HG03457 (cell line): ENCODE measurements around the gene IGSF9.
A peak's percentile ranks its signal among the peaks of the same experiment; 100 is the strongest.
"Not testable (repeated sequence)": the region's sequence is repeated elsewhere in the genome, so short reads cannot be mapped to it uniquely, and the experiment has no call there.

Experiments
- ATAC-seq: cut with Tn5 transposase; IDR thresholded peaks from one replicate; pipeline ENCODE4 v1.9.1; 2021; ENCODE audit warnings: moderate number of reproducible peaks; ENCODE audit not compliant: unreplicated experiment

IGSF9 gene

GRCh38 chr1:159921251-159921650, 24.2 kb downstream of the IGSF9 start:
- ATAC-seq: peak; percentile 20

GRCh38 chr1:159920651-159921050, 24.8 kb downstream of the IGSF9 start:
- no peak for ATAC-seq

GRCh38 chr1:159920202-159920601, 25.2 kb downstream of the IGSF9 start:
- ATAC-seq: no peak

GRCh38 chr1:159919236-159919865, 26.1 kb downstream of the IGSF9 start:
- ATAC-seq: no peak

GRCh38 chr1:159918352-159919200, 26.8 kb downstream of the IGSF9 start:
- no peak for ATAC-seq

GRCh38 chr1:159917533-159918351, 27.7 kb downstream of the IGSF9 start:
- no peak for ATAC-seq

- ATAC-seq: no peak
These were observed 29.0 kb downstream of the IGSF9 start for GRCh38 chr1:159916242-159917051.

GRCh38 chr1:159915571-159916241, 29.7 kb downstream of the IGSF9 start:
- ATAC-seq: no peak

GRCh38 chr1:159914252-159915018, 31.0 kb downstream of the IGSF9 start:
- no peak for ATAC-seq

- ATAC-seq: no peak
These were observed 31.8 kb downstream of the IGSF9 start for GRCh38 chr1:159913451-159914192.

GRCh38 chr1:159911326-159912070, 33.9 kb downstream of the IGSF9 start:
- no peak for ATAC-seq

GRCh38 chr1:159908031-159908940, 37.1 kb downstream of the IGSF9 start:
- ATAC-seq: no peak

- ATAC-seq: no peak
These were observed 38.5 kb downstream of the IGSF9 start for GRCh38 chr1:159906960-159907359.

GRCh38 chr1:159904036-159904435, 41.4 kb downstream of the IGSF9 start:
- not testable (repeated sequence) for ATAC-seq

- ATAC-seq: no peak
These were observed 42.9 kb downstream of the IGSF9 start for GRCh38 chr1:159902541-159902940.

- no peak for ATAC-seq
These were observed 44.6 kb downstream of the IGSF9 start for GRCh38 chr1:159900755-159901360.
